Caco-2 (cell line): ENCODE data around the gene THSD7A. TPM values are rescaled to one million over a fixed set of nuclear protein-coding genes. Genes with fewer than 3 reads are reported as not detected.

ENCODE experiments used
- BruUV-seq: library from RNA; stranded (reverse); fragments of 400-500 nt; replicated peaks from 2 replicates; lab custom pipeline; 2021; lab: Mats Ljungman, UMichigan
- CTCF ChIA-PET: fragments of 300-600 bp; sonication (Branson Sonifier 250); formaldehyde crosslinking; loops from one replicate; lab custom pipeline; 2022; ENCODE audit warnings: antibody characterized with exemption; lab: Charles Lee
- POLR2A ChIA-PET: fragments of 300-600 bp; sonication (Branson Sonifier 250); formaldehyde crosslinking; loops from one replicate; lab custom pipeline; 2022; ENCODE audit warnings: antibody characterized with exemption; lab: Charles Lee
- DNase-seq, 2 experiments: peaks; one replicate each; pipeline versions ENCODE4 v3.0.0 to v3.0.0-alpha.2; 2020 to 2022
- H3K27me3 ChIP-seq: replicated peaks from 2 replicates; pipeline ENCODE4 v1.6.0; 2011; ENCODE audit warnings: low read length; ENCODE audit not compliant: control insufficient read depth, insufficient read depth
- H3K36me3 ChIP-seq: 2 replicates; pipeline ENCODE4 v1.5.1; 2011; ENCODE audit warnings: low read length; ENCODE audit not compliant: control insufficient read depth, insufficient read depth
- H3K4me1 ChIP-seq: fragments of 250-450 bp; sonication (Bioruptor Pico); 2 replicates; pipeline ENCODE4 v1.5.1; 2020; ENCODE audit warnings: mild to moderate bottlenecking
- H3K4me3 ChIP-seq: 2 replicates; pipeline ENCODE4 v1.5.1; 2011; ENCODE audit warnings: low read depth, mild to moderate bottlenecking, control low read depth, low read length
- H3K9me3 ChIP-seq: fragments of 250-450 bp; sonication (Bioruptor Pico); 2 replicates; pipeline ENCODE4 v1.5.1; 2020; ENCODE audit warnings: mild to moderate bottlenecking, moderate library complexity
- H3K27ac Mint-ChIP-seq: one replicate; pipeline ENCODE4 v1.8.0; 2022; ENCODE audit warnings: mixed read lengths; ENCODE audit not compliant: unreplicated experiment
- H3K27me3 Mint-ChIP-seq: one replicate; pipeline ENCODE4 v1.8.0; 2022; ENCODE audit warnings: mixed read lengths; ENCODE audit not compliant: insufficient read depth, unreplicated experiment
- H3K36me3 Mint-ChIP-seq: one replicate; pipeline ENCODE4 v1.8.0; 2022; ENCODE audit warnings: mild to moderate bottlenecking, mixed read lengths; ENCODE audit not compliant: insufficient read depth, unreplicated experiment
- H3K4me1 Mint-ChIP-seq: one replicate; pipeline ENCODE4 v1.8.0; 2022; ENCODE audit warnings: low read depth, mixed read lengths; ENCODE audit not compliant: unreplicated experiment
- H3K4me3 Mint-ChIP-seq: one replicate; pipeline ENCODE4 v1.8.0; 2022; ENCODE audit warnings: mild to moderate bottlenecking, moderate library complexity, mixed read lengths; ENCODE audit not compliant: unreplicated experiment
- H3K9me3 Mint-ChIP-seq: one replicate; pipeline ENCODE4 v1.8.0; 2022; ENCODE audit warnings: mixed read lengths; ENCODE audit not compliant: unreplicated experiment
- CTCF ChIP-seq, 2 experiments: fragments of 200-600 bp in 1 of 2; IDR thresholded peaks; 1 replicate in 1 of 2; 2 replicates in 1 of 2; pipeline versions ENCODE4 v1.5.1 to v1.8.0; 2011 to 2022; ENCODE audit warnings: antibody characterized with exemption in 1 of 2, control low read depth in 1 of 2, inconsistent platforms in 1 of 2, low read depth in 1 of 2, low read length in 1 of 2, mild to moderate bottlenecking in 1 of 2, moderate library complexity in 1 of 2; ENCODE audit not compliant: insufficient read depth in 1 of 2, severe bottlenecking in 1 of 2, unreplicated experiment in 1 of 2
- intact Hi-C: fragments of 100-400 bp; cut with micrococcal nuclease; formaldehyde crosslinking; loops from one replicate; pipeline ENCODE4 v1.10.0; 2022; ENCODE audit not compliant: unreplicated experiment
- total RNA-seq: library from RNA; stranded (reverse); gene quantifications from 2 replicates; pipeline ENCODE4 v1.2.3, GENCODE V29; 2022

Gene THSD7A
- total RNA-seq, 1 experiment from 2014 or later: 0.05 TPM

GRCh38 chr7:11779864-11780674 is 51.9 kb downstream of the THSD7A start:
- ChIA-PET POLR2A (no interaction called here), CTCF (no interaction called here)
- no peak overlapping the region for H3K4me3 ChIP-seq
- intact Hi-C loops: no loop called here
- H3K4me1 ChIP-seq: no peaks in the 10 kb centered on the region
- no peaks in the 10 kb centered on the region for H3K4me1 Mint-ChIP-seq
- H3K9me3 ChIP-seq: no peaks in the 10 kb centered on the region
- no peaks in the 10 kb centered on the region for H3K9me3 Mint-ChIP-seq
- no peak overlapping the region for H3K4me3 Mint-ChIP-seq
- TF ChIP-seq CTCF (IDR thresholded peaks at IDR 0.05; ENCODE audit: insufficient read depth in 1 of 2, low read depth in 1 of 2, low read length in 1 of 2, severe bottlenecking in 1 of 2, unreplicated experiment in 1 of 2): no peak
- DNase-seq: no peak
- BruUV-seq: no TSS peak
- no peaks in the 10 kb centered on the region for H3K36me3 ChIP-seq
- H3K27me3 Mint-ChIP-seq: no peaks in the 10 kb centered on the region
- H3K27me3 ChIP-seq: no peaks in the 10 kb centered on the region
- no peak overlapping the region for H3K27ac Mint-ChIP-seq
- no peaks in the 10 kb centered on the region for H3K36me3 Mint-ChIP-seq

GRCh38 chr7:11776039-11776438 is 56.0 kb downstream of the THSD7A start:
- DNase-seq: no peak
- Mint-ChIP-seq H3K4me1 (no peaks in the 10 kb centered on the region), H3K27ac (no peak overlapping the region), H3K9me3 (no peaks in the 10 kb centered on the region), H3K36me3 (no peaks in the 10 kb centered on the region), H3K4me3 (no peak overlapping the region), H3K27me3 (no peaks in the 10 kb centered on the region)
- Histone ChIP-seq H3K4me1 (no peaks in the 10 kb centered on the region), H3K4me3 (no peak overlapping the region), H3K9me3 (no peaks in the 10 kb centered on the region), H3K36me3 (no peaks in the 10 kb centered on the region), H3K27me3 (no peaks in the 10 kb centered on the region)
- POLR2A ChIA-PET: no interaction called here
- BruUV-seq: no TSS peak
- intact Hi-C loops: no loop called here
- CTCF ChIA-PET: no interaction called here
- TF ChIP-seq CTCF (IDR thresholded peaks at IDR 0.05; ENCODE audit: insufficient read depth in 1 of 2, low read depth in 1 of 2, low read length in 1 of 2, severe bottlenecking in 1 of 2, unreplicated experiment in 1 of 2): no peak

GRCh38 chr7:11775401-11775800 is 56.6 kb downstream of the THSD7A start:
- no peak for DNase-seq
- Histone ChIP-seq H3K4me1 (no peaks in the 10 kb centered on the region), H3K36me3 (no peaks in the 10 kb centered on the region), H3K4me3 (no peak overlapping the region), H3K27me3 (no peaks in the 10 kb centered on the region), H3K9me3 (no peaks in the 10 kb centered on the region)
- H3K9me3 Mint-ChIP-seq: no peaks in the 10 kb centered on the region
- no TSS peak for BruUV-seq
- TF ChIP-seq CTCF (IDR thresholded peaks at IDR 0.05; ENCODE audit: insufficient read depth in 1 of 2, low read depth in 1 of 2, low read length in 1 of 2, severe bottlenecking in 1 of 2, unreplicated experiment in 1 of 2): no peak
- no peaks in the 10 kb centered on the region for H3K27me3 Mint-ChIP-seq
- POLR2A ChIA-PET: no interaction called here
- no peaks in the 10 kb centered on the region for H3K36me3 Mint-ChIP-seq
- H3K4me3 Mint-ChIP-seq: no peak overlapping the region
- H3K27ac Mint-ChIP-seq: no peak overlapping the region
- no peaks in the 10 kb centered on the region for H3K4me1 Mint-ChIP-seq
- intact Hi-C loops: no loop called here
- CTCF ChIA-PET: no interaction called here
